DOHH2 (cell line): ENCODE results near the gene FLNB.

Experiments
- H3F3A ChIP-seq: fragments of 200-600 bp; sonication (generic), shearing (Covaris generic); 2 replicates; pipeline ENCODE4 v1.6.0; 2016; ENCODE audit warnings: antibody characterized with exemption, mild to moderate bottlenecking; ENCODE audit not compliant: control insufficient read depth, insufficient read depth
- H3K27ac ChIP-seq: fragments of 200-600 bp; sonication (generic); 2 replicates; pipeline ENCODE4 v1.5.1; 2014; ENCODE audit warnings: low read depth, mild to moderate bottlenecking, low read length, moderate library complexity
- H3K27me3 ChIP-seq: fragments of 200-600 bp; sonication (generic); 2 replicates; pipeline ENCODE4 v1.6.1; 2014; ENCODE audit warnings: mild to moderate bottlenecking, low read length, mixed read lengths; ENCODE audit not compliant: control insufficient read depth
- H3K36me3 ChIP-seq: fragments of 200-600 bp; sonication (generic); 2 replicates; pipeline ENCODE4 v1.6.1; 2014; ENCODE audit warnings: mild to moderate bottlenecking, low read length, moderate library complexity, mixed read lengths; ENCODE audit not compliant: control insufficient read depth
- H3K4me1 ChIP-seq: fragments of 200-600 bp; sonication (generic); 2 replicates; pipeline ENCODE4 v1.6.1; 2014; ENCODE audit warnings: mild to moderate bottlenecking, low read length, mixed read lengths; ENCODE audit not compliant: control insufficient read depth
- H3K4me2 ChIP-seq: fragments of 200-600 bp; sonication (generic); 2 replicates; pipeline ENCODE4 v1.6.0; 2014; ENCODE audit warnings: mild to moderate bottlenecking, low read length, moderate library complexity
- H3K4me3 ChIP-seq: fragments of 200-600 bp; sonication (generic); 2 replicates; pipeline ENCODE4 v1.5.1; 2014; ENCODE audit warnings: mild to moderate bottlenecking, low read length, mixed read lengths
- H3K79me2 ChIP-seq: fragments of 200-600 bp; sonication (generic); 2 replicates; pipeline ENCODE4 v1.6.1; 2014; ENCODE audit warnings: mild to moderate bottlenecking, low read length, mixed read lengths; ENCODE audit not compliant: control insufficient read depth
- H3K9me2 ChIP-seq: fragments of 200-600 bp; sonication (generic); replicated peaks from 2 replicates; pipeline ENCODE4 v1.6.1; 2014; ENCODE audit warnings: mild to moderate bottlenecking, low read length, mixed read lengths; ENCODE audit not compliant: control insufficient read depth
- H3K9me3 ChIP-seq: fragments of 200-600 bp; sonication (generic); 2 replicates; pipeline ENCODE4 v1.6.1; 2014; ENCODE audit warnings: antibody characterized with exemption, low read length, mixed read lengths; ENCODE audit not compliant: control insufficient read depth, insufficient read depth
- H4K20me1 ChIP-seq: fragments of 200-600 bp; sonication (generic); 2 replicates; pipeline ENCODE4 v1.6.0; 2014; ENCODE audit warnings: low read depth, mild to moderate bottlenecking, antibody characterized with exemption, low read length, moderate library complexity; ENCODE audit not compliant: control insufficient read depth, insufficient read depth
- EZH2phosphoT487 ChIP-seq: fragments of 200-600 bp; sonication (generic); IDR thresholded peaks from 2 replicates; pipeline ENCODE4 v1.6.1; 2017; ENCODE audit warnings: borderline replicate concordance, mild to moderate bottlenecking, antibody characterized with exemption, low read length, moderate library complexity, mixed read lengths
- TF ChIP-seq, protein P1 (sequence below): fragments of 200-600 bp; sonication (generic); IDR thresholded peaks from one replicate; pipeline ENCODE4 v1.5.1; 2014; ENCODE audit warnings: antibody characterized with exemption, mild to moderate bottlenecking, low read depth, low read length; ENCODE audit not compliant: poor library complexity, severe bottlenecking

FLNB gene

GRCh38 chr3:58009749-58010535, 1.7 kb downstream of the FLNB start:
- Histone ChIP-seq H3K9me2 (no peaks in the 10 kb centered on the region), H3K4me3 (peak overlapping the region; percentile 99), H4K20me1 (no peaks in the 10 kb centered on the region; the same call in none of the 2 replicates), H3F3A (no peaks in the 10 kb centered on the region), H3K4me2 (peak overlapping the region; percentile 99), H3K36me3 (0 out of 2 replicates have a peak, but pooled peaks cover 3% of the 10 kb centered on the region), H3K27me3 (no peaks in the 10 kb centered on the region), H3K4me1 (peaks cover 28% of the 10 kb centered on the region), H3K9me3 (no peaks in the 10 kb centered on the region), H3K79me2 (peaks cover 38% of the 10 kb centered on the region), H3K27ac (no peak overlapping the region)
- TF ChIP-seq EZH2phosphoT487, result no peak
- TF ChIP-seq, protein P1, sequence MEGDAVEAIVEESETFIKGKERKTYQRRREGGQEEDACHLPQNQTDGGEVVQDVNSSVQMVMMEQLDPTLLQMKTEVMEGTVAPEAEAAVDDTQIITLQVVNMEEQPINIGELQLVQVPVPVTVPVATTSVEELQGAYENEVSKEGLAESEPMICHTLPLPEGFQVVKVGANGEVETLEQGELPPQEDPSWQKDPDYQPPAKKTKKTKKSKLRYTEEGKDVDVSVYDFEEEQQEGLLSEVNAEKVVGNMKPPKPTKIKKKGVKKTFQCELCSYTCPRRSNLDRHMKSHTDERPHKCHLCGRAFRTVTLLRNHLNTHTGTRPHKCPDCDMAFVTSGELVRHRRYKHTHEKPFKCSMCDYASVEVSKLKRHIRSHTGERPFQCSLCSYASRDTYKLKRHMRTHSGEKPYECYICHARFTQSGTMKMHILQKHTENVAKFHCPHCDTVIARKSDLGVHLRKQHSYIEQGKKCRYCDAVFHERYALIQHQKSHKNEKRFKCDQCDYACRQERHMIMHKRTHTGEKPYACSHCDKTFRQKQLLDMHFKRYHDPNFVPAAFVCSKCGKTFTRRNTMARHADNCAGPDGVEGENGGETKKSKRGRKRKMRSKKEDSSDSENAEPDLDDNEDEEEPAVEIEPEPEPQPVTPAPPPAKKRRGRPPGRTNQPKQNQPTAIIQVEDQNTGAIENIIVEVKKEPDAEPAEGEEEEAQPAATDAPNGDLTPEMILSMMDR, result no peak

DNA sequence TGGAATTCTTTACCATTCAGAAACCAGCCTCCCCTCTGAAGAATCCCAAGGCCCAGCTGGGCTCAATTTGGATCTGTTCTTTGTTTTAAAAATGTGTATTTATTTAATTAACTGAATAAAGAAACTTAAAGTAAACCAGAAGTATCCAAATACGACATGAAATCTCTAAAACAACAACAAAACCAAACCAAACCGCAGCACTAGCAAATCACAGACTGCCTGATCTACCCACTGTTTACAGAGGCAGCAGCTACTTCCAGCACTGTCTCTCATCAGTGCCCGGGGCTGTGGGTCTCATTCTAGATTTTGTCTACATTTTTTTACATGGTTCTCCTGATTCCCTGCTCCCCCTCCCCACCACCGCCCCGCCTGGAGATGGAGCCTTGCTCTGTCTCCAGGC, 2.3 kb downstream of the FLNB start:
- H3K4me2 ChIP-seq, result no peak overlapping the region
- H3K36me3 ChIP-seq, result 0 out of 2 replicates have a peak, but pooled peaks cover 3% of the 10 kb centered on the region
- no peaks in the 10 kb centered on the region for H3K27me3 ChIP-seq
- H3K4me3 ChIP-seq, result no peak overlapping the region
- no peaks in the 10 kb centered on the region for H3K9me2 ChIP-seq
- H4K20me1 ChIP-seq, result no peaks in the 10 kb centered on the region; the same call in none of the 2 replicates
- H3F3A ChIP-seq, result no peaks in the 10 kb centered on the region
- peaks cover 28% of the 10 kb centered on the region for H3K4me1 ChIP-seq
- no peaks in the 10 kb centered on the region for H3K9me3 ChIP-seq
- TF ChIP-seq EZH2phosphoT487, result no peak
- TF ChIP-seq, protein P1, result no peak
- H3K79me2 ChIP-seq, result peaks cover 41% of the 10 kb centered on the region
- H3K27ac ChIP-seq, result no peak overlapping the region

DNA sequence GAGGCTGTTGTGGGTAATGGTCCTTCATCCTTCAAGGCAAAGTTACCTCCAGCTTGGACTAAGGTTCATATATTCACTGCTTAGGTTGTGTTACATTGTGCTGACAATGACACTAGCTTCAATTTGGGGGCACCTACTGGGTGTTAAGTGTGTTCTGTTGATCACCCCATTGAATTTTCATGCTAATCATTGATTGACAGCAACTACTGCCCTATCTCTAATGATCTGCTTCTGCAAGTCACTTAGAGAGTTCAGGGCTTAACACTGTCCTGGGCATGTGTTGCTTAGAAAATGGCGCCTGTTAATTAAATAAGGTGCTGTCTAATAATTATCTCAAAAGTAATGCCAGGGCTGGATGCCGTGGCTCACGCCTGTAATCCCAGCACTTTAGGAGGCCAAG, 3.4 kb downstream of the FLNB start:
- Histone ChIP-seq H4K20me1 (no peaks in the 10 kb centered on the region; the same call in none of the 2 replicates), H3K9me2 (no peaks in the 10 kb centered on the region), H3K4me2 (no peak overlapping the region), H3F3A (no peaks in the 10 kb centered on the region), H3K9me3 (no peaks in the 10 kb centered on the region), H3K27ac (no peak overlapping the region), H3K79me2 (peaks cover 41% of the 10 kb centered on the region), H3K4me1 (peaks cover 23% of the 10 kb centered on the region), H3K36me3 (0 out of 2 replicates have a peak, but pooled peaks cover 3% of the 10 kb centered on the region), H3K27me3 (no peaks in the 10 kb centered on the region), H3K4me3 (no peak overlapping the region)
- TF ChIP-seq, protein P1, result no peak
- TF ChIP-seq EZH2phosphoT487, result no peak
